ENCODE data around the gene FGFRL1.

Gene FGFRL1

DNA sequence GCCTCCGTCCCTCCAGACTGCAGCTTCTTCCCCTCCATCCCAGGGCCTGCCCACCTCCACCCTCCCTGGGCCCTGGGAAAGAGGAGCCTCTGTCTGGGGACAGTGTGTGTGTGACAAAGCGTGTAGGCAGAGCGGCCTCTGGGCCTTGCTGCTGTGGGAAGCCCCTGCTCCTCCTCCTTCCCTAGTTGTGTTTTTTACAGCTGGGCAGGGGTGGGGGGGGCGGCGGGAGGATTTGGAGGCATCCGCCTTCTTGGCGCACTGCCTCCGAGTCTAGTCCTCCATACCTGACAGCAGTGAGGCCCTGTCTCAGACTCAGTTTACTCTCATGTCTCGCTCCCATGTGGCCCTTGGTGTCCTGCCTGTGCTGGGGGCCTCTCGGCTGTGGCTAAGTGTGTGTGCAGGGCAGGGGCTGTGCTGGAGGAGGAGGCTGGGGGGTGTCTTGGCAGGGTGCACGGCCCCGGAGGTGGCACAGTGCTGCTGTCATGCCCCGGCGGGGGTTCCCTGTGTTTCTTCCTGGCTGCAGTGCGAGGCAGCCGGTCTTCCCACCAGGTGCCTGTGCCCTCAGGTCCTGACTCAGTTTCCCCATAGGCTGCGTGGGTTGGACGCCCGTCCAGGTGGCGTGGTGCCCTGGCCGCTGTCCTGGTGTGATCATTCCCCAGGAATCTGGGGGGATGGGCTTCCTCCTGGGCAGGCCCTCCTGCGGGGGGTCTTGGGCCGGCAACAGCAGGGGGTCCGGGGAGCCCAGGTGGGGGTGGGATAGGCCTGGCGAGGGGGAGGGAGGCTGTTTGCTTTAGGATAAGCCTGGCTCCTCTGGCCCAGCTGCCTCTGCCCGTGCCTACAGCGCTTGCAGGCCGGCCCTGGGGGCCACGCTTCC is 7.0 kb downstream of the FGFRL1 start:
- no peak for DNase-seq (ENCODE audit: low read depth)
- H3K4me3 ChIP-seq (ENCODE audit: low read depth, low read length) = no peak overlapping the region

GRCh38 chr4:1019320-1019719 is 7.9 kb downstream of the FGFRL1 start:
- H3K4me3 ChIP-seq (ENCODE audit: low read depth, low read length) = no peak overlapping the region
- DNase-seq (ENCODE audit: low read depth) = no peak

GRCh38 chr4:1019729-1020470 is 8.5 kb downstream of the FGFRL1 start:
- H3K4me3 ChIP-seq (ENCODE audit: low read depth, low read length) = no peak overlapping the region
- DNase-seq (ENCODE audit: low read depth) = no peak

GRCh38 chr4:1021386-1022050 is 10.1 kb downstream of the FGFRL1 start:
- no peak overlapping the region for H3K4me3 ChIP-seq (ENCODE audit: low read depth, low read length)
- DNase-seq (ENCODE audit: low read depth) = no peak

DNA sequence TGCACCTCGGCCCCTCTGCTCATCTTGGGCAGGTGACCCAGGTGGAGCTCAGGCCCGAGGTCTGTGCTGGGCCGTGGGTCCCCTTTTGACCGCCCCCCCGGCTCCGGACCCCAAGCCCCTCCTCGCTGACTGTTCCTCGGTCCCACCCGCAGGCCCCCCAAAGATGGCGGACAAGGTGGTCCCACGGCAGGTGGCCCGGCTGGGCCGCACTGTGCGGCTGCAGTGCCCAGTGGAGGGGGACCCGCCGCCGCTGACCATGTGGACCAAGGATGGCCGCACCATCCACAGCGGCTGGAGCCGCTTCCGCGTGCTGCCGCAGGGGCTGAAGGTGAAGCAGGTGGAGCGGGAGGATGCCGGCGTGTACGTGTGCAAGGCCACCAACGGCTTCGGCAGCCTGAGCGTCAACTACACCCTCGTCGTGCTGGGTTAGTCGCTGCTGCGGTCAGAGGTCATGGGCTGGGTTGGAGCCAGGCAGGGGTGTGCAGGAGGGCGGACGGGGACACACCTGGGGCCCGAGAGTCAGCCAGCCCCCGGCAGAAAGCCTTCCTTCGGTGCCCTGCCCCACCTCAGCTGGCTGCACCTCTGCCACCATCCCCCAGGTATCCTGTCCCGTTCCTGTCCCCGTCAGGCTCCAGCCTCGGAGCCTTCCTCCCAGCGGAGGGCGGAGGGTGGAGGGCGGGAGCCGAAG is 10.8 kb downstream of the FGFRL1 start:
- no peak overlapping the region for H3K4me3 ChIP-seq (ENCODE audit: low read depth, low read length)
- no peak for DNase-seq (ENCODE audit: low read depth)

DNA sequence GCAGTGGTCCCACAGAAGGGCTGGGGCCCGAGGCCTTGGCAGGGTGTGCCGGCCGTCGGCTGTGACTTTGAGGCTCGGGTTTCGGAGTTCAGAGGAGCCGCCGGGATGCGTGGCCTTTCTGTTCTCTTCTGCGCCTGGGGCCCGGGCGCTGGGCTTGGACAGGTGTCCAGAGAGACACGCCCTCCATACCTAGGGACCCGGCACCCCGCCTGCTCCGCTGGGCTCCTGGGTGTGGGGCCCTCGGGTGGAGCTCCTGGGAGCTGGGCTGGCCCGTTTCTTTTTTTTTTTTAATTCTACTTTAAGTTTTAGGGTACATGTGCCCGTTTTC is 11.3 kb downstream of the FGFRL1 start:
- no peak overlapping the region for H3K4me3 ChIP-seq (ENCODE audit: low read depth, low read length)
- no peak for DNase-seq (ENCODE audit: low read depth)

DNA sequence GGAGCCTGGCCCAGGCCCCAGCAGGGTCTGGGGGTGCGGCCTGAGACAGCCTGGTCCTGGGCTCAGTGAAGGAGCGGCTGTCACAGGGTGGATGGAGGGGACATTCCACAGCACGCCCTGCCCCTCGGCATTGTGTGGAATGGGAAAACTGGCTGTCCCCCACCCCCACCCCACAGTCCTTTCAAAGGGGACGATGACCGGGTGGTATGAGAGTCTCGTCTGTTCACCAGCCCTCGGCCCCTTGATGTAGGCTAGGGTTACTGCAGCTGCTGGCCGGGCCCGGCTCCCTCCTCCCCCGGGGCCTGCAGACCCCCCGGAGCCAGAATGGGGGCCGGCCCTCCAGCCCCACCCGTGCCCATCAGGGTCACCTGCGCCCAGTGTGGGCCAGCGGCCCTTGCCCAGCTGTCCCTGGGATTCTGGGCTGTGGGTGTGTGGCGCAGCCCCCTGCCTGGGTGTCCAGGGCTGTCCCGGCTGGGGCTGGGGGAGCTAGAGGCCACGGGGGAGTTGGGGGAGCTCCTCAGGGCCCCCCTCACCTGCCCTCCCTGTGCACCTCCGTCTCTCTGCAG is 11.7 kb downstream of the FGFRL1 start:
- DNase-seq (ENCODE audit: low read depth) = no peak
- no peak overlapping the region for H3K4me3 ChIP-seq (ENCODE audit: low read depth, low read length)

- DNase-seq (ENCODE audit: low read depth) = no peak
- H3K4me3 ChIP-seq (ENCODE audit: low read depth, low read length) = no peak overlapping the region
Observed at GRCh38 chr4:1023895-1024740, 12.7 kb downstream of the FGFRL1 start.

- DNase-seq (ENCODE audit: low read depth) = no peak
- H3K4me3 ChIP-seq (ENCODE audit: low read depth, low read length) = no peak overlapping the region
Observed at GRCh38 chr4:1024882-1025545, 13.6 kb downstream of the FGFRL1 start.

- DNase-seq (ENCODE audit: low read depth) = no peak
- H3K4me3 ChIP-seq (ENCODE audit: low read depth, low read length) = no peak overlapping the region
Observed at GRCh38 chr4:1026115-1026514, 14.7 kb downstream of the FGFRL1 start.

- no peak for DNase-seq (ENCODE audit: low read depth)
- no peak overlapping the region for H3K4me3 ChIP-seq (ENCODE audit: low read depth, low read length)
Observed at GRCh38 chr4:1027219-1027914, 15.9 kb downstream of the FGFRL1 start.

DNA sequence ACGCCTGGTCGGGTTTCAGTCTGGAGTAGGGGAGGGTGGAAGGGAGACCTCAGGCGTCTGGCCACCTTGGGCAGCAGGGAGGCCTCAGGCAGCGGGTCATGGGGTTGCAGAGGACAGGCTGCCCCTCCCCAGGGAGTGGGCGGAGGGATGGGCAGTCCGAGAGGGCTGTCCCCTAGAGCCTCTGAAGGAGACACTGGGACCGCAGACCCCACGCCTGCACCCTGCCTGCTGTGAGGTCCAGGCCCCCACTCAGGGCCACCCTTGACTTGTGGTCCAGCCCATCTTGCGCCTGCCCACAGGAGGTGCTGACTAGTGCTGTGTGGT is 16.5 kb downstream of the FGFRL1 start:
- DNase-seq (ENCODE audit: low read depth) = no peak
- H3K4me3 ChIP-seq (ENCODE audit: low read depth, low read length) = no peak overlapping the region

GRCh38 chr4:1028574-1029220 is 17.3 kb downstream of the FGFRL1 start:
- no peak for DNase-seq (ENCODE audit: low read depth)
- no peak overlapping the region for H3K4me3 ChIP-seq (ENCODE audit: low read depth, low read length)

GRCh38 chr4:1029529-1029928 is 18.1 kb downstream of the FGFRL1 start:
- no peak overlapping the region for H3K4me3 ChIP-seq (ENCODE audit: low read depth, low read length)
- no peak for DNase-seq (ENCODE audit: low read depth)

- H3K4me3 ChIP-seq (ENCODE audit: low read depth, low read length) = no peak overlapping the region
- DNase-seq (ENCODE audit: low read depth) = no peak
Observed at GRCh38 chr4:1030031-1030430, 18.6 kb downstream of the FGFRL1 start.

- H3K4me3 ChIP-seq (ENCODE audit: low read depth, low read length) = no peak overlapping the region
- DNase-seq (ENCODE audit: low read depth) = no peak
Observed at GRCh38 chr4:1030559-1030958, 19.1 kb downstream of the FGFRL1 start.

DNA sequence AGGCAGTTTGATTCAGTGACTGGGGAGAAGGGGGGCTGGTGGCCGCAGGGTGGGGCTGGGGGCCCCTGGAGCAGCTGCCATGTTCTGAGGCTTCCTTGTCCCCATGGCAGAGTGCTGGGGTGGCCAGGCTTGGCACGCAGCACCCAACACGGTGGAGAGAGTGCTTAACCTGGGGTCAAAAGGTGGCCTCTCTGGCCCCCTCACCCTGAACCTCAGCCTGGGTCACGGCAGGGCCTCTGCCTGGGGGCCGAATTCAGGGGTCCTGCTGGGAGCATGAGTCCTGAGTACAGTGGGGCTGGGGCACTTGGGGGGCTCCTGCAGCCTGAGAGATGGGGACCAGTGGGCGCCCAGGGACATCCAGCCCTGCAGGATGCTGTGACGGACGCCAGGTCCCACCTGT is 19.9 kb downstream of the FGFRL1 start:
- no peak overlapping the region for H3K4me3 ChIP-seq (ENCODE audit: low read depth, low read length)
- DNase-seq (ENCODE audit: low read depth) = no peak
